ES-I3 (cell line): ENCODE data around the gene MTA2.

Experiments
- H3K36me3 ChIP-seq: 2 replicates; pipeline ENCODE4 v1.6.1; 2013; ENCODE audit warnings: mild to moderate bottlenecking, low read length, control low read depth, moderate library complexity; ENCODE audit not compliant: insufficient read depth
- H3K4me1 ChIP-seq: 2 replicates; pipeline ENCODE4 v1.6.1; 2013; ENCODE audit warnings: mild to moderate bottlenecking, control low read depth, low read length; ENCODE audit not compliant: insufficient read depth
- H3K9ac ChIP-seq: 2 replicates; pipeline ENCODE4 v1.6.1; 2013; ENCODE audit warnings: low read depth, mild to moderate bottlenecking, low read length, moderate library complexity
- H3K9me3 ChIP-seq: 2 replicates; pipeline ENCODE4 v1.6.1; 2013; ENCODE audit warnings: mild to moderate bottlenecking, low read length, moderate library complexity; ENCODE audit not compliant: control insufficient read depth, insufficient read depth

MTA2 gene

GRCh38 chr11:62545437-62546243, 56.0 kb downstream of the MTA2 start:
- Histone ChIP-seq H3K9me3 (no peaks in the 10 kb centered on the region), H3K36me3 (no peaks in the 10 kb centered on the region), H3K4me1 (peaks cover 17% of the 10 kb centered on the region), H3K9ac (peak overlapping the region; percentile 64)

DNA sequence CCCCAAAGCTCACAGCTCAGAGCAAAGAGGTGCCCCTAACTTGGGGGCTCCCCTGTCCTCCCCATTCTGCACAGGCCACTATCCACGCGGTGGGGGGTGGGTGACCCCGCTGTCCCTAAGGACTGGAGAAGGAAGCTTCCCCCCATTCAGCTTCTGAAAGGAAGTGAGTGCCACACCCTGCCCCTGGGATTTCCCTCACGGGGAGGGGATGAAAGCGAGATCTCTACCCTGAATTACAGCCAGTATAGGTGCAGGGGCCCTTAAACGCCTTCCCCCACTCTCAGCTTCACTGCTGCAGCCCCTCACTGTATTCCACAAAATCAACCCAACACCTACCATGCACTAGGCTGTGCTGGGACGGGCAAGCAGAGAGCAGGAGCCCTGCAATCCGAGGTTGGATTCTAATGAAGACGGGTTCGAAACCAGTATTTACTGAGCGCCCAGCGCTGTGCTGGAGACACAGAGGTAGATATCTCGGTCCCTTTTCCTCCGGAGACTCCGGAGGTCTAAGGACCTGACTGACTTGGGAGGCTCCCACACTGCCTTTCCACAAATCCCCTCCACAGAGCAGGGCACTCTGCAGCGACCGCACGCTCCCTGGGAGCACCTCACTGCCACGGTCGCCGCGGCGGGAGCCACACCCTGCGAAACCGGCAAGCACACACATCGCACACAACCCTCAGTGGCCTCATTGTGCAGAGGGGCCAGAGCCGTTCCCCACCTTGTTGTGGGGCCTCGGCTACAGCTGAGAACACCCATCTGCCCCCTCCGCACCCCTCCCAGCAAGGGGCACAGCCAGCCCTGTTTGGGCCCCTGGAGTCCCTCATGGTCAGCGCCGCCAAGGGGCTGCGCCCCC, 56.9 kb downstream of the MTA2 start:
- Histone ChIP-seq H3K9ac (peak overlapping the region; percentile 64), H3K36me3 (no peaks in the 10 kb centered on the region), H3K9me3 (no peaks in the 10 kb centered on the region), H3K4me1 (peaks cover 18% of the 10 kb centered on the region)

- peaks cover 27% of the 10 kb centered on the region for H3K4me1 ChIP-seq
- H3K9ac ChIP-seq, result peak overlapping the region; percentile 64; the same call in 1 of the 2 replicates
- H3K9me3 ChIP-seq, result no peaks in the 10 kb centered on the region
- no peaks in the 10 kb centered on the region for H3K36me3 ChIP-seq
Measured at GRCh38 chr11:62543680-62544444, 57.8 kb downstream of the MTA2 start.
